Memory B cell (primary cell): ENCODE measurements around the gene BASP1.

Source experiments
- ATAC-seq: fragments of 150-1000 bp; cut with Tn5 transposase; 2 replicates; pipeline ENCODE4 v1.10.0; 2021; ENCODE audit warnings: low read depth, mild to moderate bottlenecking, moderate library complexity
- DNase-seq, 2 donors: peaks; one replicate each; pipeline ENCODE4 v3.0.0; 2022; ENCODE audit warnings: low spot score in 2 of 2
- H3K27ac Mint-ChIP-seq: one replicate; pipeline ENCODE4 v1.8.0; 2022; ENCODE audit warnings: mild to moderate bottlenecking, moderate library complexity, mixed read lengths
- H3K27me3 Mint-ChIP-seq: one replicate; pipeline ENCODE4 v1.8.0; 2022; ENCODE audit warnings: mixed read lengths
- H3K36me3 Mint-ChIP-seq: one replicate; pipeline ENCODE4 v1.8.0; 2022; ENCODE audit warnings: mild to moderate bottlenecking, mixed read lengths
- H3K4me1 Mint-ChIP-seq: one replicate; pipeline ENCODE4 v1.8.0; 2022; ENCODE audit warnings: mixed read lengths
- H3K4me3 Mint-ChIP-seq: one replicate; pipeline ENCODE4 v1.8.0; 2022; ENCODE audit warnings: mild to moderate bottlenecking, moderate library complexity, mixed read lengths
- H3K9me3 Mint-ChIP-seq: one replicate; pipeline ENCODE4 v1.8.0; 2022; ENCODE audit warnings: mixed read lengths

The BASP1 gene

GRCh38 chr5:17217493-17218352 lies at the start of gene BASP1:
Gene BASP1 (plus strand): TSS chr5:17217631. CDS start chr5:17275217, 57,586 bp downstream.
- Mint-ChIP-seq H3K4me3 (peak within 1 kb of the TSS; percentile 94), H3K27ac (peak within 1 kb of the TSS; percentile 99), H3K27me3 (no peaks in the 10 kb centered on the region), H3K9me3 (no peaks in the 10 kb centered on the region), H3K36me3 (peaks cover 3% of the 10 kb centered on the region), H3K4me1 (peaks cover 38% of the 10 kb centered on the region)
- DNase-seq (peak; percentile 74 to 76), ATAC-seq (peak; percentile 51)

- no peak for DNase-seq
- H3K27me3 Mint-ChIP-seq, result peaks cover 3% of the 10 kb centered on the region
- peaks cover 2% of the 10 kb centered on the region for H3K36me3 Mint-ChIP-seq
- no peak overlapping the region for H3K27ac Mint-ChIP-seq
- H3K4me1 Mint-ChIP-seq, result no peaks in the 10 kb centered on the region
- no peaks in the 10 kb centered on the region for H3K9me3 Mint-ChIP-seq
- H3K4me3 Mint-ChIP-seq, result no peak overlapping the region
- ATAC-seq, result no peak
Observed at GRCh38 chr5:17169507-17169906, 47.9 kb upstream of the BASP1 start.

GRCh38 chr5:17172791-17173190 lies 44.6 kb upstream of the BASP1 start:
- Mint-ChIP-seq H3K27me3 (no peaks in the 10 kb centered on the region), H3K4me3 (no peak overlapping the region), H3K9me3 (no peaks in the 10 kb centered on the region), H3K36me3 (no peaks in the 10 kb centered on the region), H3K27ac (no peak overlapping the region), H3K4me1 (no peaks in the 10 kb centered on the region)
- ATAC-seq (no peak), DNase-seq (no peak)

GRCh38 chr5:17174965-17175364 lies 42.5 kb upstream of the BASP1 start:
- Mint-ChIP-seq H3K9me3 (no peaks in the 10 kb centered on the region), H3K27ac (no peak overlapping the region), H3K4me3 (no peak overlapping the region), H3K27me3 (no peaks in the 10 kb centered on the region), H3K4me1 (no peaks in the 10 kb centered on the region), H3K36me3 (peaks cover 2% of the 10 kb centered on the region)
- ATAC-seq (no peak), DNase-seq (no peak)

GRCh38 chr5:17177501-17178372 lies 39.7 kb upstream of the BASP1 start:
- no peak for ATAC-seq
- H3K36me3 Mint-ChIP-seq, result peaks cover 3% of the 10 kb centered on the region
- no peaks in the 10 kb centered on the region for H3K27me3 Mint-ChIP-seq
- H3K9me3 Mint-ChIP-seq, result no peaks in the 10 kb centered on the region
- DNase-seq, result no peak
- H3K4me3 Mint-ChIP-seq, result no peak overlapping the region
- no peaks in the 10 kb centered on the region for H3K4me1 Mint-ChIP-seq
- no peak overlapping the region for H3K27ac Mint-ChIP-seq

GRCh38 chr5:17178373-17178675 lies 39.1 kb upstream of the BASP1 start:
- Mint-ChIP-seq H3K4me1 (no peaks in the 10 kb centered on the region), H3K9me3 (no peaks in the 10 kb centered on the region), H3K27ac (no peak overlapping the region), H3K4me3 (no peak overlapping the region), H3K36me3 (peaks cover 3% of the 10 kb centered on the region), H3K27me3 (no peaks in the 10 kb centered on the region)
- DNase-seq (no peak), ATAC-seq (no peak)

GRCh38 chr5:17180330-17180843 lies 37.0 kb upstream of the BASP1 start:
- Mint-ChIP-seq H3K36me3 (peaks cover 3% of the 10 kb centered on the region), H3K4me1 (no peaks in the 10 kb centered on the region), H3K4me3 (no peak overlapping the region), H3K27me3 (no peaks in the 10 kb centered on the region), H3K27ac (no peak overlapping the region), H3K9me3 (no peaks in the 10 kb centered on the region)
- DNase-seq (no peak), ATAC-seq (no peak)

- Mint-ChIP-seq H3K36me3 (peaks cover 3% of the 10 kb centered on the region), H3K27ac (no peak overlapping the region), H3K4me3 (no peak overlapping the region), H3K27me3 (no peaks in the 10 kb centered on the region), H3K9me3 (no peaks in the 10 kb centered on the region), H3K4me1 (no peaks in the 10 kb centered on the region)
- DNase-seq (no peak), ATAC-seq (no peak)
Observed at GRCh38 chr5:17180864-17181723, 36.3 kb upstream of the BASP1 start.

GRCh38 chr5:17182494-17182893 lies 34.9 kb upstream of the BASP1 start:
- no peak overlapping the region for H3K4me3 Mint-ChIP-seq

GRCh38 chr5:17182981-17183380 lies 34.5 kb upstream of the BASP1 start:
- H3K36me3 Mint-ChIP-seq, result peaks cover 3% of the 10 kb centered on the region
- DNase-seq (no peak), ATAC-seq (no peak)
- no peak overlapping the region for H3K4me3 Mint-ChIP-seq
- H3K27me3 Mint-ChIP-seq, result no peaks in the 10 kb centered on the region
- no peak overlapping the region for H3K27ac Mint-ChIP-seq
- H3K9me3 Mint-ChIP-seq, result no peaks in the 10 kb centered on the region
- no peaks in the 10 kb centered on the region for H3K4me1 Mint-ChIP-seq

More at GRCh38 chr5:17182494-17182893, 34.9 kb upstream of the BASP1 start:
- DNase-seq, result no peak
- Mint-ChIP-seq H3K27me3 (no peaks in the 10 kb centered on the region), H3K27ac (no peak overlapping the region), H3K4me1 (no peaks in the 10 kb centered on the region), H3K9me3 (no peaks in the 10 kb centered on the region), H3K36me3 (peaks cover 3% of the 10 kb centered on the region)
- ATAC-seq, result no peak

GRCh38 chr5:17183831-17184230 lies 33.6 kb upstream of the BASP1 start:
- DNase-seq (no peak), ATAC-seq (no peak)
- H3K27ac Mint-ChIP-seq, result no peak overlapping the region
- H3K36me3 Mint-ChIP-seq, result peaks cover 3% of the 10 kb centered on the region
- H3K4me1 Mint-ChIP-seq, result no peaks in the 10 kb centered on the region
- H3K4me3 Mint-ChIP-seq, result no peak overlapping the region
- no peaks in the 10 kb centered on the region for H3K27me3 Mint-ChIP-seq
- H3K9me3 Mint-ChIP-seq, result no peaks in the 10 kb centered on the region

GRCh38 chr5:17184588-17184987 lies 32.8 kb upstream of the BASP1 start:
- Mint-ChIP-seq H3K27me3 (peaks cover 3% of the 10 kb centered on the region), H3K27ac (no peak overlapping the region), H3K4me3 (no peak overlapping the region), H3K9me3 (no peaks in the 10 kb centered on the region), H3K4me1 (peaks cover 4% of the 10 kb centered on the region), H3K36me3 (peaks cover 3% of the 10 kb centered on the region)
- DNase-seq, result no peak
- ATAC-seq, result no peak

GRCh38 chr5:17185349-17185748 lies 32.1 kb upstream of the BASP1 start:
- peaks cover 4% of the 10 kb centered on the region for H3K4me1 Mint-ChIP-seq
- H3K36me3 Mint-ChIP-seq, result peaks cover 2% of the 10 kb centered on the region
- no peak for ATAC-seq
- no peak overlapping the region for H3K4me3 Mint-ChIP-seq
- no peaks in the 10 kb centered on the region for H3K9me3 Mint-ChIP-seq
- H3K27me3 Mint-ChIP-seq, result peaks cover 3% of the 10 kb centered on the region
- no peak for DNase-seq
- H3K27ac Mint-ChIP-seq, result no peak overlapping the region
